Astrocyte (in vitro differentiated cells and primary cell): ENCODE data around the gene PLEKHA5.

Source experiments
- EZH2 ChIP-seq: IDR thresholded peaks from 2 replicates; pipeline ENCODE4 v1.6.1; 2012; ENCODE audit warnings: mild to moderate bottlenecking, low read length, inconsistent platforms; ENCODE audit not compliant: insufficient read depth
- TF ChIP-seq, protein P1 (sequence below): IDR thresholded peaks from 2 replicates; pipeline ENCODE4 v1.5.1; 2011; ENCODE audit warnings: low read depth, mild to moderate bottlenecking, inconsistent platforms, low read length, moderate library complexity; ENCODE audit not compliant: insufficient read depth

DNA sequence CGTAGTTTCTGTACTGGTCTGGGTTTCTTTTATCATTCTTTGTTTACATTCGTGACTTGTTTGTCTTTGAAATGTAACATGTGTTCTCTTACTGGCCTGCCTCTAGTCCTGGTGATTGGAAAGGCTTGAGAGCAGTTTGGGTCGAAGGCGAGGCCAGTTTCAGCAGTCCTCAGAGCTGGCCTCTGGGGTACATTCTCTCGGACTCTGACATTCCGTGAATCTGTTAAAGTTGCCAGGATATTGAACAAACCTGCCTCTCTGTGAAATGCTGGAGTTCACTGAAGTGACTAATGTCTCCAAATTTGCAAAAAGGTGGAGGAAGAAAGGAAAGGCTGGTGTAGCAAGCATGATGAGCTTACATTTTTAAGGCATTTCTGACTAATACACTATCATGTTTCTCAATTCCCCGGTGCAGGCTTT lies 1.5 kb downstream of the PLEKHA5 start:
- TF ChIP-seq, protein P1, sequence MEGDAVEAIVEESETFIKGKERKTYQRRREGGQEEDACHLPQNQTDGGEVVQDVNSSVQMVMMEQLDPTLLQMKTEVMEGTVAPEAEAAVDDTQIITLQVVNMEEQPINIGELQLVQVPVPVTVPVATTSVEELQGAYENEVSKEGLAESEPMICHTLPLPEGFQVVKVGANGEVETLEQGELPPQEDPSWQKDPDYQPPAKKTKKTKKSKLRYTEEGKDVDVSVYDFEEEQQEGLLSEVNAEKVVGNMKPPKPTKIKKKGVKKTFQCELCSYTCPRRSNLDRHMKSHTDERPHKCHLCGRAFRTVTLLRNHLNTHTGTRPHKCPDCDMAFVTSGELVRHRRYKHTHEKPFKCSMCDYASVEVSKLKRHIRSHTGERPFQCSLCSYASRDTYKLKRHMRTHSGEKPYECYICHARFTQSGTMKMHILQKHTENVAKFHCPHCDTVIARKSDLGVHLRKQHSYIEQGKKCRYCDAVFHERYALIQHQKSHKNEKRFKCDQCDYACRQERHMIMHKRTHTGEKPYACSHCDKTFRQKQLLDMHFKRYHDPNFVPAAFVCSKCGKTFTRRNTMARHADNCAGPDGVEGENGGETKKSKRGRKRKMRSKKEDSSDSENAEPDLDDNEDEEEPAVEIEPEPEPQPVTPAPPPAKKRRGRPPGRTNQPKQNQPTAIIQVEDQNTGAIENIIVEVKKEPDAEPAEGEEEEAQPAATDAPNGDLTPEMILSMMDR = no peak
- TF ChIP-seq EZH2 = no peak
